IPS-18a (cell line): ENCODE results near the gene DZIP1L.

ENCODE experiments used
- H3K27ac ChIP-seq: one replicate; pipeline ENCODE4 v1.5.1; 2013; ENCODE audit warnings: low read length
- H3K27me3 ChIP-seq: one replicate; pipeline ENCODE4 v1.6.1; 2013; ENCODE audit warnings: mild to moderate bottlenecking, low read length; ENCODE audit not compliant: control insufficient read depth, insufficient read depth
- H3K36me3 ChIP-seq: one replicate; pipeline ENCODE4 v1.6.1; 2013; ENCODE audit warnings: low read depth, low read length; ENCODE audit not compliant: control insufficient read depth
- H3K4me1 ChIP-seq: one replicate; pipeline ENCODE4 v1.6.1; 2013; ENCODE audit warnings: low read depth, low read length; ENCODE audit not compliant: control insufficient read depth
- H3K4me3 ChIP-seq: one replicate; pipeline ENCODE4 v1.5.1; 2013; ENCODE audit warnings: low read length
- H3K9ac ChIP-seq: one replicate; pipeline ENCODE4 v1.6.1; 2013; ENCODE audit warnings: mild to moderate bottlenecking, low read length, moderate library complexity
- H3K9me3 ChIP-seq: one replicate; pipeline ENCODE4 v1.6.1; 2013; ENCODE audit warnings: low read depth, low read length; ENCODE audit not compliant: control insufficient read depth

The DZIP1L gene

GRCh38 chr3:138082085-138082991 is 33.1 kb downstream of the DZIP1L start:
- Histone ChIP-seq H3K27ac (no peak overlapping the region), H3K36me3 (peaks cover 25% of the 10 kb centered on the region), H3K4me3 (no peak overlapping the region), H3K9ac (no peak overlapping the region), H3K9me3 (no peaks in the 10 kb centered on the region), H3K4me1 (no peaks in the 10 kb centered on the region), H3K27me3 (no peaks in the 10 kb centered on the region)

- H3K27ac ChIP-seq = no peak overlapping the region
- no peaks in the 10 kb centered on the region for H3K4me1 ChIP-seq
- peaks cover 20% of the 10 kb centered on the region for H3K36me3 ChIP-seq
- no peak overlapping the region for H3K4me3 ChIP-seq
- H3K9ac ChIP-seq = no peak overlapping the region
- no peaks in the 10 kb centered on the region for H3K27me3 ChIP-seq
- no peaks in the 10 kb centered on the region for H3K9me3 ChIP-seq
Measured at GRCh38 chr3:138081371-138082084, 33.9 kb downstream of the DZIP1L start.

GRCh38 chr3:138079901-138080300 is 35.5 kb downstream of the DZIP1L start:
- no peaks in the 10 kb centered on the region for H3K27me3 ChIP-seq
- H3K9me3 ChIP-seq = no peaks in the 10 kb centered on the region
- no peak overlapping the region for H3K4me3 ChIP-seq
- H3K9ac ChIP-seq = no peak overlapping the region
- H3K27ac ChIP-seq = no peak overlapping the region
- peaks cover 18% of the 10 kb centered on the region for H3K36me3 ChIP-seq
- H3K4me1 ChIP-seq = no peaks in the 10 kb centered on the region

- no peak overlapping the region for H3K9ac ChIP-seq
Measured at GRCh38 chr3:138078901-138079344, 36.5 kb downstream of the DZIP1L start.

GRCh38 chr3:138078096-138078495 is 37.3 kb downstream of the DZIP1L start:
- H3K4me1 ChIP-seq = peaks cover 5% of the 10 kb centered on the region
- no peaks in the 10 kb centered on the region for H3K9me3 ChIP-seq
- no peak overlapping the region for H3K9ac ChIP-seq
- H3K4me3 ChIP-seq = no peak overlapping the region
- H3K36me3 ChIP-seq = peaks cover 9% of the 10 kb centered on the region
- H3K27me3 ChIP-seq = no peaks in the 10 kb centered on the region
- no peak overlapping the region for H3K27ac ChIP-seq

More at GRCh38 chr3:138078901-138079344, 36.5 kb downstream of the DZIP1L start:
- no peaks in the 10 kb centered on the region for H3K4me1 ChIP-seq
- no peak overlapping the region for H3K27ac ChIP-seq
- H3K27me3 ChIP-seq = no peaks in the 10 kb centered on the region
- peaks cover 16% of the 10 kb centered on the region for H3K36me3 ChIP-seq
- H3K9me3 ChIP-seq = no peaks in the 10 kb centered on the region
- H3K4me3 ChIP-seq = no peak overlapping the region

GRCh38 chr3:138072796-138073195 is 42.6 kb downstream of the DZIP1L start:
- peaks cover 3% of the 10 kb centered on the region for H3K36me3 ChIP-seq
- peaks cover 9% of the 10 kb centered on the region for H3K4me1 ChIP-seq
- H3K9ac ChIP-seq = no peak overlapping the region
- no peak overlapping the region for H3K27ac ChIP-seq
- no peaks in the 10 kb centered on the region for H3K27me3 ChIP-seq
- H3K9me3 ChIP-seq = no peaks in the 10 kb centered on the region
- H3K4me3 ChIP-seq = no peak overlapping the region

GRCh38 chr3:138070006-138070405 is 45.4 kb downstream of the DZIP1L start:
- no peak overlapping the region for H3K27ac ChIP-seq
- no peaks in the 10 kb centered on the region for H3K9me3 ChIP-seq
- H3K4me1 ChIP-seq = peaks cover 9% of the 10 kb centered on the region
- peaks cover 13% of the 10 kb centered on the region for H3K36me3 ChIP-seq
- H3K4me3 ChIP-seq = no peak overlapping the region
- H3K9ac ChIP-seq = no peak overlapping the region
- H3K27me3 ChIP-seq = no peaks in the 10 kb centered on the region

- no peak overlapping the region for H3K4me3 ChIP-seq
- no peak overlapping the region for H3K9ac ChIP-seq
- H3K27me3 ChIP-seq = no peaks in the 10 kb centered on the region
- no peaks in the 10 kb centered on the region for H3K9me3 ChIP-seq
- H3K36me3 ChIP-seq = peaks cover 21% of the 10 kb centered on the region
- H3K27ac ChIP-seq = no peak overlapping the region
- peaks cover 9% of the 10 kb centered on the region for H3K4me1 ChIP-seq
Measured at GRCh38 chr3:138068579-138069174, 46.7 kb downstream of the DZIP1L start.

- Histone ChIP-seq H3K27me3 (no peaks in the 10 kb centered on the region), H3K9me3 (no peaks in the 10 kb centered on the region), H3K4me3 (no peak overlapping the region), H3K9ac (no peak overlapping the region), H3K27ac (no peak overlapping the region), H3K4me1 (peaks cover 4% of the 10 kb centered on the region), H3K36me3 (peaks cover 21% of the 10 kb centered on the region)
Measured at GRCh38 chr3:138068046-138068445, 47.4 kb downstream of the DZIP1L start.

GRCh38 chr3:138066972-138067371 is 48.4 kb downstream of the DZIP1L start:
- peaks cover 27% of the 10 kb centered on the region for H3K36me3 ChIP-seq
- no peak overlapping the region for H3K4me3 ChIP-seq
- no peaks in the 10 kb centered on the region for H3K4me1 ChIP-seq
- H3K27me3 ChIP-seq = no peaks in the 10 kb centered on the region
- H3K9ac ChIP-seq = no peak overlapping the region
- H3K27ac ChIP-seq = no peak overlapping the region
- no peaks in the 10 kb centered on the region for H3K9me3 ChIP-seq

- H3K36me3 ChIP-seq = peaks cover 28% of the 10 kb centered on the region
- H3K27ac ChIP-seq = no peak overlapping the region
- H3K4me1 ChIP-seq = no peaks in the 10 kb centered on the region
- H3K27me3 ChIP-seq = no peaks in the 10 kb centered on the region
- H3K9ac ChIP-seq = no peak overlapping the region
- H3K4me3 ChIP-seq = no peak overlapping the region
- no peaks in the 10 kb centered on the region for H3K9me3 ChIP-seq
Measured at GRCh38 chr3:138066383-138066782, 49.0 kb downstream of the DZIP1L start.
